Left colon (tissue), 2 donors: ENCODE measurements around the gene FAM222A. TPM values are rescaled to one million over a fixed set of nuclear protein-coding genes. Genes with fewer than 3 reads are reported as not detected.
A peak's percentile ranks its signal among the peaks of the same experiment; 100 is the strongest.

ENCODE experiments used
- ATAC-seq: fragments of 200-7000 bp; cut with Tn5 transposase; one replicate; pipeline ENCODE4 v1.9.1; 2020; ENCODE audit warnings: mild to moderate bottlenecking, moderate library complexity
- DNase-seq, 2 donors: peaks; one replicate each; pipeline ENCODE4 v3.0.0-alpha.2; 2020
- intact Hi-C, 2 donors: fragments of 100-400 bp; cut with DNase I in 1 of 2; cut with micrococcal nuclease in 1 of 2; formaldehyde crosslinking; loops; one replicate each; pipeline versions ENCODE4 v1.11.2 to v1.14.0; 2022; cut with DNase I, micrococcal nuclease
- total RNA-seq, 2 donors: library from RNA; stranded (reverse); fragmentation: NEBNext Ultra II Directional; extraction: Animal tissue kit (Norgen Biotek cat#: 25700); gene quantifications; one replicate each; pipeline ENCODE4 v1.2.1, GENCODE V29; 2021
- donor health status: DM: no; HTN: no; CAD: no.
- donor health status: DM: yes; HTN: yes; CAD: no.

The FAM222A gene
- total RNA-seq, 2 donors from 2014 or later, result 3.0 to 4.7 TPM

DNA sequence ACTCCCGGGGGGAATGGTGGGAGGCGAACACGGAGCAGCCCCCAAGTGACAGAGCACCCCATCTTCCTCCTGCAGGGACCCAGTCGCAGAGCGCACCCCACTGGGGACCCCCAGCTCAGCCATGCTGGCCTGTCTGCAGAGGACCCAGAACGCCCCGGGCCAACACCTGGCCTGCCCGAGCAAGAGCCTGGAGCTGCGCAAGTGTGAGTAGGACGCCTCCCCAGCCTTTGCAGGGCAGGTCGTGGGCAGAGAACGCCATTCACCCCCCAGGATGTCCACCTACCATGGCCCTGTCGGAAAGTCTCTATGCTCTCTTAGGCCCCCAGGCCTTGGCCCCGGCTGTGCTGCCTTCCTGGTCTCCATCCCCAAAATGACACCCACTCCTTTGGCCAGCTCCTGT is 30.4 kb downstream of the FAM222A start:
- DNase-seq, result peak; percentile 1 to 4
- intact Hi-C loops, result no loop called here
- ATAC-seq, result no peak

- intact Hi-C loops, result no loop called here
- peak; percentile 73 for ATAC-seq
- DNase-seq, result peak; percentile 23 to 30
These were observed 31.6 kb downstream of the FAM222A start for GRCh38 chr12:109744986-109745942.

- DNase-seq, result peak; percentile 0 to 5
- ATAC-seq, result peak; percentile 15
- intact Hi-C loops, result no loop called here
These were observed 38.8 kb downstream of the FAM222A start for GRCh38 chr12:109752117-109753053.

DNA sequence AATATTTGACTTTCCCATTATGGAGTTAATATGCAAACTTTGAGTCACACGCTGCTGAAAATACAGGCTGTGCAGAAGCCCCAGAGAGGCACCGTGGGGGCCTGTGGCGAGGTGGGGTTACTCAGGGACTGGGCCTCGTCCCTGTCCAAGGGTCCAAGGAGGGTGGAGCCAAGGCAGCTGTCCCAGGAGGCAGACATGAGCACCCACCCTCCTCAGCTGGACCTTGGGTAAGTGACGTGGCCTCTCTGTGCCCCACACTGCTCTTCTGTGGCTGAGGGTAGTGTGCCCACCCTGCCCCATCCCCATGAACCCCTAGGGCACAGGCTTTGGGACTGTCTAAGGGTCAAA is 39.4 kb downstream of the FAM222A start:
- intact Hi-C loops, result no loop called here
- ATAC-seq (no peak), DNase-seq (no peak)

GRCh38 chr12:109753959-109754358 is 40.3 kb downstream of the FAM222A start:
- ATAC-seq, result no peak
- intact Hi-C loops, result no loop called here
- no peak for DNase-seq

- intact Hi-C loops, result no loop called here
- DNase-seq, result no peak
- no peak for ATAC-seq
These were observed 42.8 kb downstream of the FAM222A start for GRCh38 chr12:109756457-109756856.

DNA sequence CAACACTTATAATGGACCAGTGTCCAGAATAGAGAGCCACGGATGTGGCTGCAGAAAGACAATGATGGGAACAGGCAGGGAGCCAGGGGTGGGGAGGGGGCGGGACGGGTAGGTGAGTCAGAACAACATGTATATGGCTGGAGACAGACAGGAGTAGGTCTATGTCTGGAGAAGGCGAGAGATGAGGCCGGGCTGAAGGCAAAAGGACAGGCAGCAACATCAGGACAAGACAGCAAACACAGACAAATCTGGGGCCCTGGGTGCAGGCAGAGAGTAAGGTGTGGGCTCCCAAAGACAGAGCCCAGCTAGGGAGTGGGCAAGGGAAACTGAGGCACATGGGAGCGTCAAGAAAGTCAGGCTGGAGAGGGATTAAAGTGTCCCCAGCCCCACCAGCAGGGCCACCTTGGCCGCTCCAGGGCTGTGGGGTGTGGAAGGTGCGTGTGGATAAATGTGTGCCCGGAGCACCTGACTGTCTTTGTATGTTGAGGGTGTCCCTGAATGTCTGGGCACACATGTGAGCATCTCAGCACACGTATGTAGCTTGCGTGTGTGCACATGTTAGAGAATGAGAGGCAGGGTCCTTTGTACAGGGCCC is 44.1 kb downstream of the FAM222A start:
- DNase-seq (peak in 1 of 2 donors; percentile 0), ATAC-seq (no peak)
- intact Hi-C loops, result no loop called here

GRCh38 chr12:109758426-109759420 is 45.1 kb downstream of the FAM222A start:
- intact Hi-C loops, result no loop called here
- DNase-seq (peak in 1 of 2 donors; percentile 1), ATAC-seq (no peak)

GRCh38 chr12:109759595-109759994 is 46.0 kb downstream of the FAM222A start:
- intact Hi-C loops, result no loop called here
- no peak for ATAC-seq
- peak in 1 of 2 donors; percentile 1 for DNase-seq

DNA sequence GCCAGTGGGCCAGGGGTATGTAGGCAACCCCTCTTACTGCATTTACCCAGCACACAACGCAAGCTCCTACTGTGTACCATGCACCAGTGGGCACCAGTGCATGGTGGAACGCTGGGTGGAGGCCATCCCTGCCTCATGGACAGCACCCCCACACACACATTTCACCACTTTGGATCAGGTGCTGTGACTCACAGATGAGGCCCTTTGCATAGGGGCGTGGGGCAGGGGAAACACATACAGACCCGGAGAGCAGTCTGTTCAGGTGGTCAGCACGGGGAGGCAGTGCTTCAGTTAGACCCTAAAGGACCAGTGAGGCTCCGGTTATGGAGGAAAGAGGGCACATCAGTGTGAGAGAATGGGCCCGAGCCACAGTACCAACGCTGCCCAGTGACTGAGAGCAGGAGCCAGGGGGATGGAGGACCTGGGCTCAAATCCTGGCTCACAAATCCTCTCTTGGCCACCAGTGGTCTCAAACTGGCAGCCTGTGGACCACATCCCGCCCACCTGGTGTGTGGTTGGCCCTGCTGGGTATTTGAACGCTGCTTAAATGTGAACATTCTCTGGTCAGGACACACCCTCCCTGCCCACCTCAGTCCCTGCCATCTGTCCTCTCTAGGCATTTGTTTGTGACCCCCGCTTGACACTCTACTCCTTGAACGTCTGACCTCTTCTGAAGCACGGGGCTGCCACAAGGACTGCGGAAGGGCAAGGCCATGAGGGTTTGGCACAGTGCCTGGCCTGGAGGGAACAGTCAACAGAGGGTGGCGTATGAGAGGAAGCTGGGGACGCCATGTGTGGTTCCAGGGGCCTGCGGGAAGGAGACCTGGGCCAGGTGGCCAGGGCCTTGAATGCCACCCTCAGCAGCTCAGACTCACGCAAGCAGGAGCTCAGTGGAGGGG is 46.7 kb downstream of the FAM222A start:
- intact Hi-C loops, result no loop called here
- peak in 1 of 2 donors; percentile 65 for DNase-seq
- peak; percentile 63 for ATAC-seq

DNA sequence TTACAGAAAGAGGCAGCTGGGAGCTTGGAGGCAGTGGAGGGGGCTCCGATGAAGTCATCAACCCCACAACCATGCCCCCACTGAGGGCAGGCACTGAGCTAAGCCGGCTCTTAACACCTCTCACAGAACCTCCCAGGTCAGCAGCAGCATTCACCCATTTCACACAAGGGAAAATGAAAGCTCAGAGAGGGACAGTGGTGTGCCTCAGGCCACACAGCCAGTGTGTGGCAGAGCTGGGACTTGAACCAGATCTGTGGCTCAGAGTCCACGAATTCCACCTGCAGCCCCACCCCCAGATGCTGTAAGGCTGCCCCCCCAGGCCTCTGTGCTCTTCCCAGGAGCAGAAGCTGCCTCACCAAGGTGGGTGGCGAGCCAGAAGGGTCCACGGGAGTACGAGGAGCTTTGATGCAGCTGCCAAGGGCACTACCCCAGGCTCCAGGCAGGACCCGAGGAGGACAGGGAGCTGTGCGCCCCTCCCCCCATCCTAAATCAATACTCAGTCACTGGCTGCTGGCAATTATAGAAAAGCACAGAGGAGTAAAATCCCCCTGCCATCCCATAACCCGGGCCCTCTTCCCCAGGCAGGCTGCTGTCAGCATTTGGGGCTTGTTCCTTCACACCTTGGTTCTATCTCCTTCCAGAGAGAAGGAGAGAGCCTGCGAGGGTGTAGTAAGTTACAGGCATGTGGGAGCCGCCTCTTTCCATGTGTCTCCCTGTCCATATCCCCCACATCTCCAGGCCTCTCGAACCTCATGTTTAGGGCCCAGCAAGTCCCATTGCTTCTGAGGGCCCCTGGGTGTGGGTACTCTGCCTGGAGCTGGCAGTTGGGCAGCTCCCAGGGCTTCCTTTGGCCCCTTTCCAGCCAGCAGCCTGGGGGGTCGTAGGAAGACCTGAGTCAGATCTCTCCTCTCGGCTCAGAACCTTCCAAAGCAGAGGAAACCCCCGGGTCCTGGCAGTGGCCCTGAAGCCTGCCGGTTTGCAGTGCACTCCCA is 47.6 kb downstream of the FAM222A start:
- intact Hi-C loops, result no loop called here
- DNase-seq, result no peak
- ATAC-seq, result no peak

GRCh38 chr12:109762071-109762672 is 48.5 kb downstream of the FAM222A start:
- intact Hi-C loops, result no loop called here
- DNase-seq (no peak), ATAC-seq (no peak)

DNA sequence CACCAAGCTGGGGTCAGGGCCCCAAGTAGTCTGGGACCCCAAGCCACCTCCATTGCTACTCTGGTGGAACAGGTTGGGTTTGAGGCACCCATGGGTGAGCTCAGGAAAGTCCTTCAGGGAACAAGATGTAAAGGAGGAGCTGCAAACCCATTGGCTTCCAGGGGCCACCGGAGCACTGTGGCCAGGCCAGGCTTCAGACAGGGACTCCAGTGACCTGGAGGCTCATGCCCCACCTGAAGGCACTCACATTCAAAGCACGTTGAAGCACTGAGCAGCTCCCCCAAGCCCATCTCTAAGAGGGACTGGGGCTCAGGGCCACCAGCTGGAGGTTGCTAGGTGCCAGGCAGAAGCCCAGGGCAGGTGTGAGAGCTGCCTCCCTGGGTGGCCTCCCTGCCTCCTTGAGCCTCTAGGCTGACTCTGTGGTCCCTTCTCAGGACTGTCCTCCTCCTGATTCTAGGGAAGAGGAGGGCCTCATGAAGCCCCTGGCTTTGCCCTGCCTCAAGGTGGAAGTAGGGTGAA is 49.1 kb downstream of the FAM222A start:
- ATAC-seq (peak; percentile 26), DNase-seq (no peak)
- intact Hi-C loops, result no loop called here

- intact Hi-C loops, result no loop called here
- ATAC-seq (peak; percentile 95), DNase-seq (no peak)
These were observed 49.7 kb downstream of the FAM222A start for GRCh38 chr12:109763201-109763841.

- intact Hi-C loops, result no loop called here
- DNase-seq (no peak), ATAC-seq (no peak)
These were observed 50.5 kb downstream of the FAM222A start for GRCh38 chr12:109764123-109764522.
